AG09319 (cell line): ENCODE data around the gene SCAF11.
"Not testable (repeated sequence)": the region's sequence is repeated elsewhere in the genome, so short reads cannot be mapped to it uniquely, and the experiment has no call there.

Experiments
- DNase-seq: peaks from one replicate; pipeline ENCODE4 v3.0.0-alpha.2; 2010; ENCODE audit warnings: low read depth; ENCODE audit errors: extremely low read depth
- TF ChIP-seq, protein P1 (sequence below): IDR thresholded peaks from 2 replicates; pipeline ENCODE4 v1.5.1; 2011; ENCODE audit warnings: low read depth, mild to moderate bottlenecking, inconsistent platforms, low read length, moderate library complexity

The SCAF11 gene, protein sequence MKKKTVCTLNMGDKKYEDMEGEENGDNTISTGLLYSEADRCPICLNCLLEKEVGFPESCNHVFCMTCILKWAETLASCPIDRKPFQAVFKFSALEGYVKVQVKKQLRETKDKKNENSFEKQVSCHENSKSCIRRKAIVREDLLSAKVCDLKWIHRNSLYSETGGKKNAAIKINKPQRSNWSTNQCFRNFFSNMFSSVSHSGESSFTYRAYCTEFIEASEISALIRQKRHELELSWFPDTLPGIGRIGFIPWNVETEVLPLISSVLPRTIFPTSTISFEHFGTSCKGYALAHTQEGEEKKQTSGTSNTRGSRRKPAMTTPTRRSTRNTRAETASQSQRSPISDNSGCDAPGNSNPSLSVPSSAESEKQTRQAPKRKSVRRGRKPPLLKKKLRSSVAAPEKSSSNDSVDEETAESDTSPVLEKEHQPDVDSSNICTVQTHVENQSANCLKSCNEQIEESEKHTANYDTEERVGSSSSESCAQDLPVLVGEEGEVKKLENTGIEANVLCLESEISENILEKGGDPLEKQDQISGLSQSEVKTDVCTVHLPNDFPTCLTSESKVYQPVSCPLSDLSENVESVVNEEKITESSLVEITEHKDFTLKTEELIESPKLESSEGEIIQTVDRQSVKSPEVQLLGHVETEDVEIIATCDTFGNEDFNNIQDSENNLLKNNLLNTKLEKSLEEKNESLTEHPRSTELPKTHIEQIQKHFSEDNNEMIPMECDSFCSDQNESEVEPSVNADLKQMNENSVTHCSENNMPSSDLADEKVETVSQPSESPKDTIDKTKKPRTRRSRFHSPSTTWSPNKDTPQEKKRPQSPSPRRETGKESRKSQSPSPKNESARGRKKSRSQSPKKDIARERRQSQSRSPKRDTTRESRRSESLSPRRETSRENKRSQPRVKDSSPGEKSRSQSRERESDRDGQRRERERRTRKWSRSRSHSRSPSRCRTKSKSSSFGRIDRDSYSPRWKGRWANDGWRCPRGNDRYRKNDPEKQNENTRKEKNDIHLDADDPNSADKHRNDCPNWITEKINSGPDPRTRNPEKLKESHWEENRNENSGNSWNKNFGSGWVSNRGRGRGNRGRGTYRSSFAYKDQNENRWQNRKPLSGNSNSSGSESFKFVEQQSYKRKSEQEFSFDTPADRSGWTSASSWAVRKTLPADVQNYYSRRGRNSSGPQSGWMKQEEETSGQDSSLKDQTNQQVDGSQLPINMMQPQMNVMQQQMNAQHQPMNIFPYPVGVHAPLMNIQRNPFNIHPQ (N-terminal part only)

DNA sequence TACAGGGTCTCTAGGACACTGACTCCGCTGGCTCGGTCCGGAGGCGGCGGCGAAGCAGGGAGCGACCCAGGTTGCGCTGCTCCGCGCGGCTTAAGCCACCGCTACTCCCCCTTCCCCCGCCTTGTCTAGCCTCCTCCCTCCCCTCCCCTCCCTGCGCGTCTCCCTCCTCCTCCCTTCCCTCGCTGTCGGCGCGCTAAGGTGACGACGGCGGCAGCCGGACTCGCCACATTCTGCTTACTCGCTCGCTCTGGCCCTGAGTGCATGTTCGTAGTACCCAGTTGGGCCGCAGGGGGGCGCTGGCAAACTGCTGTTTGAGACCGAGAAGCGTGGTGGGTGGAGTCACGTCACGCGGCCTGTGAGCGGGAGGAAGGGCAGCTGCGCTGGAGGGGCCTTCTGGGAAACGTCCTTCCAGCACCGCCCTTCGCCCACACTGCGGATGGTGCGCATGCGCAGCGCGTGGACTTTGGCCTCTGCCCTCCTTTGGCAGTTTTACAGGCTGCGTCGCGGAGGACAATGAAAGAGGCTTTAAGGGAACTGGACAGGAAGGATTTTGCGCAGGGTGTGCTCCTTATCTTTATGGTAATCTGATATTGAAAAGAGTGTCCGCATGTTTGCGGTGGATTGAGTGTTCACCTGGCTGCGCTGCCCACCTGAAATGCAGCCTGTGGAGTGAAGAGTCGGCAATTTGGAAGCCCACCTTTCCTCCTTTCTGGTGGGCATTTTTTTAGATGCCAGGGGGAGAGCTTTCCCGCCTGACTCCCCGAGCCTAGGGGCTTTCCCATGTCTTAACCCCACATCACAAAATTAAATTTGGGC lies at the start of gene SCAF11:
Gene SCAF11, minus strand, starts transcription at position 107 of the 816 bp plus-strand sequence. CDS start 26,407 bp downstream, outside the sequence.
- TF ChIP-seq, protein P1, sequence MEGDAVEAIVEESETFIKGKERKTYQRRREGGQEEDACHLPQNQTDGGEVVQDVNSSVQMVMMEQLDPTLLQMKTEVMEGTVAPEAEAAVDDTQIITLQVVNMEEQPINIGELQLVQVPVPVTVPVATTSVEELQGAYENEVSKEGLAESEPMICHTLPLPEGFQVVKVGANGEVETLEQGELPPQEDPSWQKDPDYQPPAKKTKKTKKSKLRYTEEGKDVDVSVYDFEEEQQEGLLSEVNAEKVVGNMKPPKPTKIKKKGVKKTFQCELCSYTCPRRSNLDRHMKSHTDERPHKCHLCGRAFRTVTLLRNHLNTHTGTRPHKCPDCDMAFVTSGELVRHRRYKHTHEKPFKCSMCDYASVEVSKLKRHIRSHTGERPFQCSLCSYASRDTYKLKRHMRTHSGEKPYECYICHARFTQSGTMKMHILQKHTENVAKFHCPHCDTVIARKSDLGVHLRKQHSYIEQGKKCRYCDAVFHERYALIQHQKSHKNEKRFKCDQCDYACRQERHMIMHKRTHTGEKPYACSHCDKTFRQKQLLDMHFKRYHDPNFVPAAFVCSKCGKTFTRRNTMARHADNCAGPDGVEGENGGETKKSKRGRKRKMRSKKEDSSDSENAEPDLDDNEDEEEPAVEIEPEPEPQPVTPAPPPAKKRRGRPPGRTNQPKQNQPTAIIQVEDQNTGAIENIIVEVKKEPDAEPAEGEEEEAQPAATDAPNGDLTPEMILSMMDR: peak; percentile 92
- DNase-seq: peak; percentile 100

DNA sequence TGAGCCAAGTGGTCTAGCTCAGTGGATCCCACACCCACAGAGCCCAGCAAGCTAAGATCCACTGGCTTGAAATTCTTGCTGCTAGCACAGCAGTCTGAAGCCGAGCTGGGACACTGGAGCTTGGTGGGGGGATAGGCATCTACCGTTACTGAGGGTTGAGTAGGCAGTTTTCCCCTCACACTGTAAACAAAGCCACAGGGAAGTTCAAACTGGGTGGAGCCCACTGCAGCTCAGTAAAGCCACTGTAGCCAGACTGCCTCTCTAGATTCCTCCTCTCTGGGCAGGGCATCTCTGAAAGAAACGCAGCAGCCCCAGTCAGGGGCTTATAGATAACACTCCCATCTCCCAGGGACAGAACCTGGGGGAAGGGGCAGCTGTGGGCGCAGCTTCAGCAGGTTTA lies 46.7 kb upstream of the SCAF11 start:
- not testable (repeated sequence) for DNase-seq

DNA sequence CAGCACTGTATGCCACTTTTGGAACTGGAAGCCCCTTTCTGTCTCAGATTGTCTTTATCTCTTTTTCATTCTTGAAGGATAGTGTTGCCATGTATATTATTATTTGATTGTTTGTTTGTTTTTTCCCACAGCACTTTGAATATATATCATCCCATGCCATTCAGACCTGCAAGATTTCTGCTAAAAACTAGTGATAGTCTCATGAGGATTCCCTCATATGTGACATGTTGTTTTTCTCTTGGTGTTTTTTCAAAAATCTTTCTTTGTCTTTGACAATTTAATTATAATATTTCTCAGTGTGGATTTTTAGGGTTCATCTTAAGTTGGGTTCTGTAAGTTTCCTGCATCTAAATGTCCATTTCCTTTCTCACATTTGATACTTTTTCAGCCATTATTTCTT lies 36.8 kb upstream of the SCAF11 start:
- TF ChIP-seq, protein P1: no peak
- no peak for DNase-seq

DNA sequence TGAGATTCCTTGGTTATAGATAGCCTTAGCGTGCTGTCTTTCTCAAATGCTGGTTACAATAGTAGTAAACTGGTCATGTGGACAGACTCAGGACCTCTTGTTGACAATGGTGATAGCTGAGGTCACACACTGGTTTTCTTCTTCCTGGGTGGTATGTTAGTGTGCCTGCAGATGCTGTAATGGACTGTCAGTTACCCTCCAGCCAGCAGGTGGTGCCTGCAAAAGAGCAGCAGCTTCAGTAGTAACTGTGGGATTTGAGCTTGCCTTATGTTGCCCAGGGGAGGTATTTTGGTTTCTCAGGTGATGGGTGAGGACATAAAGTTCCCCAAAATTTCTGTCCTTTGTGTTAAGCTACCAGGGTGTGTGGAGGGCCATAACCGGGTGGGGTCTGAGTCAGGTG lies 33.7 kb upstream of the SCAF11 start:
- TF ChIP-seq, protein P1: no peak
- DNase-seq: no peak

DNA sequence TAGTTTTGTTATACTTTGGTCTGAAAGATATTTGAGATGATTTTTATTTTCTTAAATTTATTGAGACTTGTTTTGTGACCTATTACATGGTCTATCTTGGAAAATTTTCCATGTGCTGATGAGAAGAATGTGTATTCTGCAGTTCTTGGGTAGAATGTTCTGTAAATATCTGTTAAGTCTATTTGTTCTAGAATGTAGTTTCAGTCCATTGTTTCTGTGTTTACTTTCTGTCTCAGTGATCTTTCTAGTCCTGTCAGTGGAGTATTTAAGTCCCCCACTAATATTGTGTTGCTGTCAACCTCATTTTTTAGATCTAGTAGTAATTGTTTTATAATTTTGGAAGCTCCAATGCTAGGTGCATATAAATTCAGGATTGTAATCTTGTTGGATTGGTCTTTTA lies 30.4 kb upstream of the SCAF11 start:
- DNase-seq: no peak
- TF ChIP-seq, protein P1: no peak

DNA sequence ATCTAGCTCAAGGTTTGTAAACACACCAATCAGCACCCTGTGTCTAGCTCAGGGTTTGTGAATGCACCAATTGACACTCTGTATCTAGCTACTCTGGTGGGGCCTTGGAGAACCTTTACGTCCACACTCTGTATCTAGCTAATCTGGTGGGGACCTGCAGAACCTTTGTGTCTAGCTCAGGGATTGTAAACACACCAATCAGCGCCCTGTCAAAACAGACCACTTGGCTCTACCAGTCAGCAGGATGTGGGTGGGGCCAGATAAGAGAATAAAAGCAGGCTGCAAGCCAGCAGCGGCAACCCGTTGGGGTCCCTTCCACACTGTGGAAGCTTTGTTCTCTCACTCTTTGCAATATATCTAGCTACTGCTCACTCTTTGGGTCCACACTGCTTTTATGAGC lies 28.3 kb upstream of the SCAF11 start:
- not testable (repeated sequence) for DNase-seq

DNA sequence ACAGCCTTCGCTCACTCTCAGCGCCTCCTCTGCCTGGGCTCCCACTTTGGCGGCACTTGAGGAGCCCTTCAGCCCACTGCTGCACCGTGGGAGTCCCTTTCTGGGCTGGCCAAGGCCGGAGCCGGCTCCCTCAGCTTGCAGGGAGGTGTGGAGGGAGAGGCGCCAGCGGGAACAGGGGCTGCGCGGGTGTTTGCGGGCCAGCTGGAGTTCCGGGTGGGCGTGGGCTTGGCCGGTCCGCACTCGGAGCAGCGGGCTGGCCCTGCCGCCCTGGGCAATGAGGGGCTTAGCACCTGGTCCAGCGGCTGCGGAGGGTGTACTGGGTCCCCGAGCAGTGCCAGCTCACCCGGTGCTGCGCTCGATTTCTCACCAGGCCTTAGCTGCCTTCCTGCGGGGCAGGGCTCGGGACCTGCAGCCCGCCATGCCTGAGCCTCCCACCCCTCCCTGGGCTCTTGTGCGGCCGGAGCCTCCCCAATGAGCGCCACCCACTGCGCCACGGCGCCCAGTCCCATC lies 27.5 kb upstream of the SCAF11 start:
- not testable (repeated sequence) for DNase-seq

DNA sequence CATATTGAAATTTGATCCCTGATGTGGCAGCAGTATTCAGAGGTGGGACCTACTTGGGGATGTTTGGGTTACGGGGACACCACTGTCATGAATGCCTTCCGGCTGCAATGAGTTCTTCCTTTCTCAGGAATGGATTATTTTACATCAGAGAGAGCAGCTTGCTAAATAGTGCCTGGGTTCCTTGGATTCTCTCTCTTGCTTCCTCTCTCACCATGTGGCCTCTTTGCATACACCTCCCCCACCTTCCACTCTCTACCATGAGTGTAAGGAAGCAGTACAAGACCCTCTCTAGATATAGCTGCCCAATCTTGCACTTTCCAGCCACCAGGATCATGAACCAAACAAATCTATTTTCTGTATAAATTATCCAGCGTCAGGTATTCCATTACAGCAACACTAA lies 15.4 kb upstream of the SCAF11 start:
- DNase-seq: no peak
- TF ChIP-seq, protein P1: no peak
